Ovary (tissue), 9 donors: ENCODE results near the gene TRIO. TPM values are rescaled to one million over a fixed set of nuclear protein-coding genes. Genes with fewer than 3 reads are reported as not detected.

Experiments used
- DNase-seq, 5 donors: peaks; one replicate each; pipeline ENCODE4 v3.0.0-alpha.2; 2019 to 2020
- H3K27ac ChIP-seq, 2 donors: fragments of 200-600 bp; one replicate each; pipeline versions ENCODE4 v1.5.1 to v1.8.0; 2019 to 2022
- H3K27me3 ChIP-seq: fragments of 200-600 bp; one replicate; pipeline ENCODE4 v1.8.0; 2022
- H3K36me3 ChIP-seq: fragments of 200-600 bp; sonication (generic); one replicate; pipeline ENCODE4 v1.5.1; 2019
- H3K4me1 ChIP-seq: one replicate; pipeline ENCODE4 v1.8.1; 2013; ENCODE audit warnings: mild to moderate bottlenecking, moderate library complexity; ENCODE audit not compliant: insufficient read depth
- H3K4me3 ChIP-seq: fragments of 200-600 bp; sonication (generic); one replicate; pipeline ENCODE4 v1.5.1; 2017
- H3K9me3 ChIP-seq, 2 donors: fragments of 200-600 bp in 1 of 2; sonication (generic) in 1 of 2; one replicate each; pipeline versions ENCODE4 v1.5.1 to v1.8.1; 2013 to 2019; ENCODE audit warnings: mild to moderate bottlenecking in 1 of 2, moderate library complexity in 1 of 2
- EP300 ChIP-seq: sonication (generic); formaldehyde crosslinking; IDR thresholded peaks from one replicate; pipeline ENCODE4 v1.6.1; 2017; ENCODE audit warnings: antibody characterized with exemption
- POLR2A ChIP-seq: fragments of 450-650 bp; IDR thresholded peaks from one replicate; pipeline ENCODE4 v1.6.1; 2017; ENCODE audit warnings: antibody characterized with exemption, mild to moderate bottlenecking, moderate library complexity
- WGBS, 3 donors: extraction: QIAGEN DNeasy Blood & Tissue Kit in 1 of 3; methylation state at CpG; one replicate each; pipeline versions ENCODE4 v1.1.5 to v1.1.7; 2013 to 2017; 5-methylcytosine and 5-hydroxymethylcytosine counted together
- intact Hi-C, 4 donors: fragments of 100-400 bp; cut with DNase I; formaldehyde crosslinking; loops; one replicate each; pipeline versions ENCODE4 v1.11.0 to v1.15.1; 2022 to 2023
- polyA plus RNA-seq, 2 donors: library from polyadenylated mRNA; stranded (reverse); fragments of 200-250 nt in 1 of 2; fragments of 350-450 nt in 1 of 2; fragmentation: Illumina TruSeq in 1 of 2; extraction: RNeasy Lipid Tissue Mini Kit (QIAGEN cat#74804) in 1 of 2; gene quantifications; one replicate each; pipeline ENCODE4 v1.2.3, GENCODE V29; 2013 to 2014
- total RNA-seq, 7 donors: library from RNA; depleted of rRNA in 2 of 7; stranded (reverse); fragments of >200 nt in 2 of 7; fragmentation: NEBNext Ultra II Directional in 3 of 7; extraction: Animal tissue kit (Norgen Biotek cat#: 25700) in 3 of 7; gene quantifications; one replicate each; pipeline versions ENCODE4 v1.1.0 to v1.2.4, GENCODE V29; 2016 to 2023
- TF ChIP-seq, protein P1 (sequence below), 3 donors: fragments of 450-650 bp in 2 of 3; fragments of 200-600 bp in 1 of 3; IDR thresholded peaks; one replicate each; pipeline versions ENCODE4 v1.5.1 to v1.8.0; 2016 to 2022; ENCODE audit warnings: antibody characterized with exemption in 3 of 3, mild to moderate bottlenecking in 1 of 3
- donor health status: DM: no; HTN: no; CAD: no; lungs with moderate emphysema.
- donor health status: DM: no; HTN: no; CAD: no.
- donor health status: Bipolar disorder and iron deficiency.
- donor health status: DM: yes; HTN: yes; CAD: no.
- donor health status: DM: no; HTN: no; CAD: no.
- donor health status: DM: yes; HTN: yes; CAD: no.

Gene TRIO
- total and polyA plus RNA-seq, 9 donors = 58.4 to 268 (median 125) TPM

DNA sequence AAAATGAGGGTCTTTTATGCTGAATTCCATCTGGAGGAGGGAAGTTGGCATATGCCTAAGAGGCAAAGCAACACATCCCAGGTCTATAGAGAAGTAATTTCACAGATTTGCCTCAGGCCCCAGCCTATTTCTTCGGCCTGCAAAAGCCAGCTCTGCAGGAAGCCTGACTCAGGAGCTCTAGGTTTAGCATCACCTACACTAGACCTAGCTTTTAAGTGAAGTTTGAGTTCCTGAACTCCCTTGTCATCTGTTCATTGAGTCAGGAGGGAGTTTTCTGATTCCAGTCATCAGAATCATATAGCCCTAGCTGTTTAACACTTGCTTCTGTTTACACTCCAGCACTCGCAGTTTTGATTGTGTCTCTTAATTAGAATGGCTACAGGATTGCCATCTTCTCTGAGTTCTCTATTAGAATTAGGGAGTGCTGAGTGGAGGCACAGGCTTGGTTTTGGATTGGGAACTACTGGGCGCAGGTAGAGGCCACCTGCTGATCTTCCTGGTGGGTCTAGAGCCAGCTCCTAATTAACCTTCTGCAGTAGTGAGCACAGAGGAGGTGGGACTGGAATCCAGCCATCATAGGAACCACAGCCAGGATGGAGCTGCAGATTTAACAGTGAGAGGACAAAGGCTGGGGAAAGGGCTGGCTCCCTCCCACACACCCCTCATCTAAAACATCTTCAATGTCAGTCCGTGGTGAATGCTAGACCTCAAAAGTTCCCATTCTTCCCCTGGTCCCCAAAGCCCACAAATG lies 179.5 kb downstream of the TRIO start:
- WGBS, 3 donors = 59 to 76% (median 65%) methylated on average over 4 of the region's 4 CpGs
- TF ChIP-seq, protein P1, sequence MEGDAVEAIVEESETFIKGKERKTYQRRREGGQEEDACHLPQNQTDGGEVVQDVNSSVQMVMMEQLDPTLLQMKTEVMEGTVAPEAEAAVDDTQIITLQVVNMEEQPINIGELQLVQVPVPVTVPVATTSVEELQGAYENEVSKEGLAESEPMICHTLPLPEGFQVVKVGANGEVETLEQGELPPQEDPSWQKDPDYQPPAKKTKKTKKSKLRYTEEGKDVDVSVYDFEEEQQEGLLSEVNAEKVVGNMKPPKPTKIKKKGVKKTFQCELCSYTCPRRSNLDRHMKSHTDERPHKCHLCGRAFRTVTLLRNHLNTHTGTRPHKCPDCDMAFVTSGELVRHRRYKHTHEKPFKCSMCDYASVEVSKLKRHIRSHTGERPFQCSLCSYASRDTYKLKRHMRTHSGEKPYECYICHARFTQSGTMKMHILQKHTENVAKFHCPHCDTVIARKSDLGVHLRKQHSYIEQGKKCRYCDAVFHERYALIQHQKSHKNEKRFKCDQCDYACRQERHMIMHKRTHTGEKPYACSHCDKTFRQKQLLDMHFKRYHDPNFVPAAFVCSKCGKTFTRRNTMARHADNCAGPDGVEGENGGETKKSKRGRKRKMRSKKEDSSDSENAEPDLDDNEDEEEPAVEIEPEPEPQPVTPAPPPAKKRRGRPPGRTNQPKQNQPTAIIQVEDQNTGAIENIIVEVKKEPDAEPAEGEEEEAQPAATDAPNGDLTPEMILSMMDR (IDR thresholded peaks at IDR 0.05) = no peak
- no peak for TF ChIP-seq POLR2A
- no peak for TF ChIP-seq EP300
- intact Hi-C loops = no loop called here

DNA sequence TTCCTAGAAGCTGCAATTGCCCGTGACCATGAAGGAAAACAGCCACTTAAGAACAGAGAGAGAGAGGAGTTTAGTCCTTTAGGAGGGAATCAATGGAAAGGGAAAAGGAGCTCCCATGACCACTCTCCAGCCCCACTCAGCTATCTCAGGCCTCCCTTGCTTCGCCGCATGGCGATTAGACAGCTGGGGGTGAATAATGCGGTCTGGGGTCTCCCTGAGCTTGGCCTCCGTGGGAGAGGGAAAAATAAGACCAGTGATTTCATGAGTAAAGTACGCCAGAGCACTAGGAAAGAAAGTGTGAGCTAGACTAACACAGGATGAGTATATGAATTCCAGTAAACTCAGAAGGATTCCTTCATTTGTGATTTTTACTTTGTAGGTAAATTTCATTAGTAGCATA lies 180.3 kb downstream of the TRIO start:
- intact Hi-C loops = no loop called here
- Histone ChIP-seq H3K27ac (no peak overlapping the region), H3K4me1 (peaks cover 12% of the 10 kb centered on the region), H3K4me3 (no peak overlapping the region), H3K9me3 (no peaks in the 10 kb centered on the region), H3K27me3 (no peaks in the 10 kb centered on the region), H3K36me3 (no peaks in the 10 kb centered on the region)
- TF ChIP-seq, protein P1 (IDR thresholded peaks at IDR 0.05) = no peak
- no peak for TF ChIP-seq EP300
- TF ChIP-seq POLR2A = no peak
- 94 to 95% (median 95%) methylated on average over 7 of the region's 7 CpGs for WGBS, 3 donors
- DNase-seq = no peak

More for the DNA sequence above, 179.5 kb downstream of the TRIO start:
- Histone ChIP-seq H3K27me3 (no peaks in the 10 kb centered on the region), H3K4me3 (no peak overlapping the region), H3K27ac (no peak overlapping the region), H3K4me1 (peaks cover 11% of the 10 kb centered on the region), H3K36me3 (no peaks in the 10 kb centered on the region), H3K9me3 (no peaks in the 10 kb centered on the region)
- no peak for DNase-seq

DNA sequence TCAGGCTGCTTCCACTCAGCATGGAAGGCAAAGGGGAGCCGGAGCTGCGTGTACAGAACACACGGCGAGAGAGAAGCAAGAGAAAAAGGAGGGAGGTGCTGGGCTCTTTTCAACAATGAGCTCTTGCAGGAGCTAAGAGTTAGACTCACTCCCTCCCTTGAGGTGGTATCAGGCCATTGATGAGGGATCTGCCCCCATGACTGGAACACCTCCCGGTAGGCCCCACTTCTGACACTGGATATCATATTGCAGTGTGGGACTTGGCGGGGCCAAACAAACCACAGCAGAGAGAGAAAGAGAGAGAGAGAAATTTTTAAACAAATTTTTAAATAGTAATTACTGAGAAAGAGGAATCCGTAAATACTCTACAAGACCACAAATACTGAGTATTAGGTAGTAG lies 182.2 kb downstream of the TRIO start:
- Histone ChIP-seq H3K9me3 (no peaks in the 10 kb centered on the region), H3K27me3 (no peaks in the 10 kb centered on the region), H3K36me3 (no peaks in the 10 kb centered on the region), H3K4me3 (no peak overlapping the region), H3K27ac (no peak overlapping the region), H3K4me1 (peaks cover 16% of the 10 kb centered on the region)
- TF ChIP-seq EP300 (no peak), POLR2A (no peak)
- TF ChIP-seq, protein P1 (IDR thresholded peaks at IDR 0.05) = no peak
- WGBS, 3 donors = 63 to 75% (median 65%) methylated on average over 7 of the region's 7 CpGs
- no peak for DNase-seq
- intact Hi-C loops = no loop called here

DNA sequence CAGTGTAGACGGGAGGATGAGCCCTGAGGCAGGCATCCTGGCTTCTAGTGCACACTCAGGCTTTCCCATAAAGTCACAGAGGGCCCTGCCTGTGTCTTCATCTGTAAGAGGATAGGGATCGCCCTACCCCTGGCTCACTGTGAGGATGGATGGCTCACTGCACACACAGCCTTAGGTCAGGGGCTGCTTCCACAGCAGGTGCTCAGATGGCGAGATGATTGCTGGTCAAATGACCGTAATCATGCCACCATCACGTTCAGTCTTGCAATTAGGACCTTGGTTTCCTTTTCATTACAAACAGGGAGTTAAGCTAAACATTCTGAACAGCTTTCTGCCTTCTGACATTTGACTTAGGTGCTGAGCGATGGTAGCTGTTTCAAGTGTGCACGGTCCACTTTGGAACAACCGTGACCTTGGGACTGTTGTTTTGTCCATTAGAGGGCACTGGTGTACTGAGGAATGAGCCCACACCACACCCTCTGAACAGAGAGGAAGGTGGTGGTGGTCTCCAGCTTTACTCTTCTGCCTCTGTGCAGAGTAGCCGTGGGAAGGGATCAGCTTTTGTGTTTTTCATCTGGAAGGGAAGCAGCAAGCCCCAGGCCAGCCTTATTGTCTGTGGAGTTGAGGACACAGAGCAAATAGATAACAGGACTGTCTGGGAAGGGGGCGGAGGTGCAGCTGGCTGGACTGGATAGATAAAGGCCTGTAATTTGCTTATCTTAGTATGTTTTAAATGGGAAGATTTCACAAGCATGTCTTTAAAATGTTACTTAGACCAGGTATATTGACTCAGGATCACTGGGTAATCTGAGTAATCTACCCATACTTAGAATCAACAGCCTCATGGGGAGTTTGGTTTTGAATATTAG lies 183.1 kb downstream of the TRIO start:
- Histone ChIP-seq H3K4me3 (no peak overlapping the region), H3K4me1 (peaks cover 16% of the 10 kb centered on the region), H3K36me3 (no peaks in the 10 kb centered on the region), H3K27me3 (no peaks in the 10 kb centered on the region), H3K27ac (no peak overlapping the region), H3K9me3 (no peaks in the 10 kb centered on the region)
- intact Hi-C loops = no loop called here
- TF ChIP-seq, protein P1 (IDR thresholded peaks at IDR 0.05) = no peak
- TF ChIP-seq EP300 (no peak), POLR2A (no peak)
- no peak for DNase-seq
- WGBS, 3 donors = 58 to 69% (median 67%) methylated on average over 10 of the region's 10 CpGs
